NCI-H748 treated with DMSO at 0.1 percent for 48 hours (cell line): ENCODE measurements around the gene KLHL10.

Experiments
- DNase-seq: peaks from one replicate; lab custom pipeline; 2025; lab: John Stamatoyannopoulos, UW

KLHL10 gene

GRCh38 chr17:41895617-41896016 is 58.0 kb downstream of the KLHL10 start:
- DNase-seq, result no peak

- DNase-seq, result no peak
These were observed 59.1 kb downstream of the KLHL10 start for GRCh38 chr17:41896726-41897125.
